Measurements from ENCODE around the gene ZNF729.

- TF ChIP-seq POLR2AphosphoS5 (IDR thresholded peaks at IDR 0.05; ENCODE audit: borderline replicate concordance, low read depth, low read length) (no peak), EZH2 (IDR thresholded peaks at IDR 0.05) (no peak), FOXP2 (optimal IDR thresholded peaks at IDR 0.05; ENCODE audit: control extremely low read depth, extremely low read length, insufficient read depth) (no peak)
Measured at GRCh38 chr19:22354665-22355064, 68.4 kb downstream of the ZNF729 start.
